MCF 10A (cell line): ENCODE results near the gene KCNIP1. TPM values are rescaled to one million over a fixed set of nuclear protein-coding genes. Genes with fewer than 3 reads are reported as not detected.
A peak's percentile ranks its signal among the peaks of the same experiment; 100 is the strongest.

ENCODE experiments used
- BruUV-seq: library from RNA; stranded (reverse); fragments of 400-500 nt; replicated peaks from 2 replicates; lab custom pipeline; 2021; lab: Mats Ljungman, UMichigan
- CTCF ChIA-PET: fragments of 300-600 bp; sonication (Branson Sonifier 250); formaldehyde crosslinking; extraction: SDS; loops from one replicate; lab custom pipeline; 2021; ENCODE audit warnings: antibody characterized with exemption, inconsistent platforms; lab: Yijun Ruan, JAX
- POLR2A ChIA-PET: fragments of 300-600, 350-650 bp; sonication (Branson Sonifier 250); formaldehyde crosslinking; extraction: SDS; loops from one replicate; lab custom pipeline; 2020; ENCODE audit warnings: antibody characterized with exemption, inconsistent platforms; lab: Yijun Ruan, JAX
- DNase-seq: peaks from one replicate; pipeline ENCODE4 v3.0.0-alpha.2; 2018; ENCODE audit not compliant: unreplicated experiment
- H3K27ac Mint-ChIP-seq: one replicate; pipeline ENCODE4 v1.8.0; 2022; ENCODE audit warnings: mild to moderate bottlenecking, low read depth, mixed read lengths; ENCODE audit not compliant: unreplicated experiment
- H3K27me3 Mint-ChIP-seq: one replicate; pipeline ENCODE4 v1.8.0; 2022; ENCODE audit warnings: mixed read lengths; ENCODE audit not compliant: insufficient read depth, unreplicated experiment
- H3K36me3 Mint-ChIP-seq: one replicate; pipeline ENCODE4 v1.8.0; 2022; ENCODE audit warnings: mild to moderate bottlenecking, moderate library complexity, mixed read lengths; ENCODE audit not compliant: insufficient read depth, unreplicated experiment
- H3K4me1 Mint-ChIP-seq: one replicate; pipeline ENCODE4 v1.8.0; 2022; ENCODE audit warnings: mixed read lengths; ENCODE audit not compliant: insufficient read depth, unreplicated experiment
- H3K4me3 Mint-ChIP-seq: one replicate; pipeline ENCODE4 v1.8.0; 2022; ENCODE audit warnings: mild to moderate bottlenecking, moderate library complexity, mixed read lengths; ENCODE audit not compliant: unreplicated experiment
- H3K9me3 Mint-ChIP-seq: one replicate; pipeline ENCODE4 v1.8.0; 2022; ENCODE audit warnings: mixed read lengths; ENCODE audit not compliant: unreplicated experiment
- intact Hi-C: fragments of 100-400 bp; cut with micrococcal nuclease; formaldehyde crosslinking; loops from 2 replicates; pipeline ENCODE4 v1.14.1; 2022
- total RNA-seq: library from RNA; stranded (reverse); gene quantifications from 2 replicates; pipeline ENCODE4 v1.2.3, GENCODE V29; 2022
- TF ChIP-seq, protein P1 (sequence below): fragments of 200-600 bp; IDR thresholded peaks from one replicate; pipeline ENCODE4 v1.8.0; 2022; ENCODE audit warnings: antibody characterized with exemption, mild to moderate bottlenecking; ENCODE audit not compliant: unreplicated experiment

The KCNIP1 gene
- total RNA-seq, 1 experiment from 2014 or later: not detected

- CTCF ChIA-PET: interaction anchor here (0.6 to 1.3 kb wide), 3 partner anchors 14 to 354 kb away, joined by 3 to 4 read pairs (median 3); no protein-coding TSS in a partner anchor
- Mint-ChIP-seq H3K9me3 (no peaks in the 10 kb centered on the region), H3K27ac (no peak overlapping the region), H3K4me3 (no peak overlapping the region), H3K36me3 (no peaks in the 10 kb centered on the region), H3K27me3 (peaks cover 26% of the 10 kb centered on the region), H3K4me1 (peaks cover 6% of the 10 kb centered on the region)
- TF ChIP-seq, protein P1, sequence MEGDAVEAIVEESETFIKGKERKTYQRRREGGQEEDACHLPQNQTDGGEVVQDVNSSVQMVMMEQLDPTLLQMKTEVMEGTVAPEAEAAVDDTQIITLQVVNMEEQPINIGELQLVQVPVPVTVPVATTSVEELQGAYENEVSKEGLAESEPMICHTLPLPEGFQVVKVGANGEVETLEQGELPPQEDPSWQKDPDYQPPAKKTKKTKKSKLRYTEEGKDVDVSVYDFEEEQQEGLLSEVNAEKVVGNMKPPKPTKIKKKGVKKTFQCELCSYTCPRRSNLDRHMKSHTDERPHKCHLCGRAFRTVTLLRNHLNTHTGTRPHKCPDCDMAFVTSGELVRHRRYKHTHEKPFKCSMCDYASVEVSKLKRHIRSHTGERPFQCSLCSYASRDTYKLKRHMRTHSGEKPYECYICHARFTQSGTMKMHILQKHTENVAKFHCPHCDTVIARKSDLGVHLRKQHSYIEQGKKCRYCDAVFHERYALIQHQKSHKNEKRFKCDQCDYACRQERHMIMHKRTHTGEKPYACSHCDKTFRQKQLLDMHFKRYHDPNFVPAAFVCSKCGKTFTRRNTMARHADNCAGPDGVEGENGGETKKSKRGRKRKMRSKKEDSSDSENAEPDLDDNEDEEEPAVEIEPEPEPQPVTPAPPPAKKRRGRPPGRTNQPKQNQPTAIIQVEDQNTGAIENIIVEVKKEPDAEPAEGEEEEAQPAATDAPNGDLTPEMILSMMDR: no peak
- intact Hi-C loops: no loop called here
- DNase-seq: no peak
- POLR2A ChIA-PET: no interaction called here
- BruUV-seq: no TSS peak
These were observed 4.9 kb upstream of the KCNIP1 start for GRCh38 chr5:170498811-170499351.

DNA sequence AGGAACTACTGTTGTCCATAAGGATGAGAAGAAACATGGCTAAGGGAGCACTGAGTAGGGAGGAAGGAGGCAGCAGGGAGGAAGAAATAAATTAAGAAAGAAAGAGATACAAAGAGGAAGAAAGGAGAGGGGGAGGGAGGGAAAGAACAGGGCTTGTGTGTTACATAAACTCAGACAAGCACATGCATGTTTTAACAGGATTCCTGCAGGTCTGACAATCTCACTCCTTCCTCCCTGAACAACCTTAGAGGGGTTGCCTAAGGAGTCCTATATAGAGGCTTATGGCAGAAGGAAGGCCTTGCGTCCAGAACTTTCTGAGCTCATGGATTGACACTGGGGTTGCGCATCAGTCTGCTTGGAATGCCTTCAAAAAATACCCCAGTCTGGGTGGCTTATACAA lies 4.2 kb upstream of the KCNIP1 start:
- ChIA-PET CTCF (interaction anchor here (1.2 to 1.3 kb wide), 2 partner anchors 9 to 134 kb away, joined by 3 to 5 read pairs; no protein-coding TSS in a partner anchor), POLR2A (no interaction called here)
- peaks cover 19% of the 10 kb centered on the region for H3K27me3 Mint-ChIP-seq
- TF ChIP-seq, protein P1: no peak
- H3K27ac Mint-ChIP-seq: no peak overlapping the region
- DNase-seq: peak; percentile 56
- H3K36me3 Mint-ChIP-seq: no peaks in the 10 kb centered on the region
- BruUV-seq: no TSS peak
- H3K4me3 Mint-ChIP-seq: no peak overlapping the region
- H3K4me1 Mint-ChIP-seq: peaks cover 6% of the 10 kb centered on the region
- intact Hi-C loops: no loop called here
- no peaks in the 10 kb centered on the region for H3K9me3 Mint-ChIP-seq

GRCh38 chr5:170501361-170501760 lies 2.5 kb upstream of the KCNIP1 start:
- H3K36me3 Mint-ChIP-seq: no peaks in the 10 kb centered on the region
- CTCF ChIA-PET: no interaction called here
- no TSS peak for BruUV-seq
- no peak overlapping the region for H3K27ac Mint-ChIP-seq
- intact Hi-C loops: no loop called here
- no peak for DNase-seq
- TF ChIP-seq, protein P1: no peak
- POLR2A ChIA-PET: no interaction called here
- H3K27me3 Mint-ChIP-seq: peaks cover 11% of the 10 kb centered on the region
- H3K4me3 Mint-ChIP-seq: no peak overlapping the region
- H3K9me3 Mint-ChIP-seq: no peaks in the 10 kb centered on the region
- H3K4me1 Mint-ChIP-seq: peaks cover 6% of the 10 kb centered on the region

DNA sequence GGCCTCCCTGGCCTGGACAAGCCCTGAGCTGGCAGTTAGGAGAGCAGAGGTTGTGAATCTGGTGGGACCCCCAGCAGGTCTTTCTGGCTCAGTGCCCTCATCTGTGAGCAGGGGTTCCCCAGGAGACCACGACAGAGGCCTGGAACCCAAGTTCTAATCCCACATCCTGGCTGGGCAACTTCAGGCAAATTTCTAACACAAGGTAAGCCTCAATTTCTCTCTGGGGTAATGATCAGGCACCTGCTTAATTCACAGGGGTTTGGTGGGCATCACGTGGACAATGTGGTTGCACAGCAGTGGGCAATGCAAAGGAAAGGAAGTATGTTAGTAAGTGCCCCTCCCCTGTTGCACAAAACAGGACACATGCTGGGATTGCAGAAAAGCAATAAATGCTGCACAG lies 1.9 kb upstream of the KCNIP1 start:
- Mint-ChIP-seq H3K4me1 (peaks cover 6% of the 10 kb centered on the region), H3K36me3 (no peaks in the 10 kb centered on the region), H3K9me3 (no peaks in the 10 kb centered on the region), H3K27me3 (peaks cover 5% of the 10 kb centered on the region), H3K27ac (no peak overlapping the region), H3K4me3 (no peak overlapping the region)
- POLR2A ChIA-PET: no interaction called here
- BruUV-seq: no TSS peak
- CTCF ChIA-PET: interaction anchor here (1.6 kb wide), 1 partner anchor 67 kb away, joined by 6 read pairs; no protein-coding TSS in a partner anchor
- intact Hi-C loops: no loop called here
- DNase-seq: no peak
- TF ChIP-seq, protein P1: no peak
